CD4-positive, alpha-beta T cell (primary cell): ENCODE results near the gene SLC1A7. TPM values are rescaled to one million over a fixed set of nuclear protein-coding genes. Genes with fewer than 3 reads are reported as not detected.

Source experiments
- ATAC-seq: fragments of 200-7000 bp; cut with Tn5 transposase; one replicate; pipeline ENCODE4 v1.10.0; 2022; ENCODE audit warnings: mild to moderate bottlenecking; ENCODE audit not compliant: poor library complexity
- CTCF ChIA-PET: fragments of 350-600 bp; sonication (Branson Sonifier 250); formaldehyde crosslinking; loops from one replicate; lab custom pipeline; 2021; ENCODE audit warnings: antibody characterized with exemption, inconsistent platforms; lab: Charles Lee
- POLR2A ChIA-PET: fragments of 350-600 bp; sonication (Branson Sonifier 250); formaldehyde crosslinking; loops from one replicate; lab custom pipeline; 2021; ENCODE audit warnings: antibody characterized with exemption, inconsistent platforms; lab: Charles Lee
- DNase-seq, 14 experiments: peaks; one replicate each; pipeline ENCODE4 v3.0.0-alpha.2; 2013 to 2020; ENCODE audit warnings: mixed read lengths in 2 of 14
- H3K27ac ChIP-seq, 2 donors: one replicate each; pipeline versions ENCODE4 v1.5.1 to v1.7.0; 2013; ENCODE audit warnings: low read length in 2 of 2, low read depth in 1 of 2, mild to moderate bottlenecking in 1 of 2
- H3K27me3 ChIP-seq, 2 experiments: 1 replicate in 1 of 2; 2 replicates in 1 of 2; pipeline versions ENCODE4 v1.6.1 to v1.7.0; 2013; ENCODE audit warnings: low read length in 2 of 2, control low read depth in 1 of 2, mild to moderate bottlenecking in 1 of 2, moderate library complexity in 1 of 2; ENCODE audit not compliant: insufficient read depth in 2 of 2, control insufficient read depth in 1 of 2
- H3K36me3 ChIP-seq: one replicate; pipeline ENCODE4 v1.6.1; 2013; ENCODE audit warnings: low read length, control low read depth; ENCODE audit not compliant: insufficient read depth
- H3K4me1 ChIP-seq: one replicate; pipeline ENCODE4 v1.6.1; 2013; ENCODE audit warnings: low read length, control low read depth; ENCODE audit not compliant: insufficient read depth
- H3K4me3 ChIP-seq: one replicate; pipeline ENCODE4 v1.5.1; 2013; ENCODE audit warnings: mild to moderate bottlenecking, low read length, moderate library complexity
- H3K9me3 ChIP-seq, 2 experiments: 1 replicate in 1 of 2; 2 replicates in 1 of 2; pipeline versions ENCODE4 v1.6.1 to v1.7.0; 2013; ENCODE audit warnings: low read length in 2 of 2, mild to moderate bottlenecking in 2 of 2, control low read depth in 1 of 2, moderate library complexity in 1 of 2; ENCODE audit not compliant: control insufficient read depth in 1 of 2, insufficient read depth in 1 of 2
- H3K27ac Mint-ChIP-seq: one replicate; pipeline ENCODE4 v1.8.0; 2020; ENCODE audit warnings: mixed read lengths
- H3K27me3 Mint-ChIP-seq: one replicate; pipeline ENCODE4 v1.8.0; 2021; ENCODE audit warnings: mixed read lengths
- H3K36me3 Mint-ChIP-seq: one replicate; pipeline ENCODE4 v1.8.0; 2021; ENCODE audit warnings: low read depth, mixed read lengths
- H3K4me1 Mint-ChIP-seq: one replicate; pipeline ENCODE4 v1.8.0; 2021; ENCODE audit warnings: low read depth, mixed read lengths
- H3K4me3 Mint-ChIP-seq: one replicate; pipeline ENCODE4 v1.8.0; 2020; ENCODE audit warnings: mild to moderate bottlenecking, mixed read lengths
- H3K9me3 Mint-ChIP-seq: one replicate; pipeline ENCODE4 v1.8.0; 2020; ENCODE audit warnings: mixed read lengths
- CTCF ChIP-seq: fragments of 200-600 bp; IDR thresholded peaks from one replicate; pipeline ENCODE4 v1.8.0; 2022; ENCODE audit warnings: antibody characterized with exemption, mild to moderate bottlenecking
- intact Hi-C, 2 experiments: fragments of 100-400 bp; cut with DNase I in 1 of 2; cut with micrococcal nuclease in 1 of 2; formaldehyde crosslinking; loops; one replicate each; pipeline versions ENCODE4 v1.15.1 to v1.9.0; 2023 to 2025; cut with DNase I, micrococcal nuclease
- total RNA-seq, 174 experiments: library from RNA in 2 of 174; stranded (reverse) in 2 of 174; gene quantifications; one replicate each; pipeline ENCODE4 v1.2.3 and lab custom pipeline; 2021 to 2026

SLC1A7 gene
- total RNA-seq, 2 experiments from 2014 or later: not detected

GRCh38 chr1:53122961-53123413, 19.5 kb downstream of the SLC1A7 start:
- no peaks in the 10 kb centered on the region for H3K36me3 ChIP-seq
- no peak overlapping the region for H3K27ac ChIP-seq
- H3K9me3 ChIP-seq: peaks cover 0 to 4% of the 10 kb centered on the region in 2 experiments
- H3K4me1 ChIP-seq: no peaks in the 10 kb centered on the region
- CTCF ChIA-PET: no interaction called here
- no peak for ATAC-seq
- intact Hi-C loops: no loop called here
- no peak overlapping the region for H3K4me3 Mint-ChIP-seq
- H3K9me3 Mint-ChIP-seq: no peaks in the 10 kb centered on the region
- H3K4me1 Mint-ChIP-seq: no peaks in the 10 kb centered on the region
- TF ChIP-seq CTCF: no peak
- H3K27ac Mint-ChIP-seq: no peak overlapping the region
- no peaks in the 10 kb centered on the region for H3K36me3 Mint-ChIP-seq
- POLR2A ChIA-PET: no interaction called here
- DNase-seq: no peak
- peaks cover 0 to 3% of the 10 kb centered on the region in 2 experiments for H3K27me3 ChIP-seq
- H3K27me3 Mint-ChIP-seq: no peaks in the 10 kb centered on the region
- no peak overlapping the region for H3K4me3 ChIP-seq

DNA sequence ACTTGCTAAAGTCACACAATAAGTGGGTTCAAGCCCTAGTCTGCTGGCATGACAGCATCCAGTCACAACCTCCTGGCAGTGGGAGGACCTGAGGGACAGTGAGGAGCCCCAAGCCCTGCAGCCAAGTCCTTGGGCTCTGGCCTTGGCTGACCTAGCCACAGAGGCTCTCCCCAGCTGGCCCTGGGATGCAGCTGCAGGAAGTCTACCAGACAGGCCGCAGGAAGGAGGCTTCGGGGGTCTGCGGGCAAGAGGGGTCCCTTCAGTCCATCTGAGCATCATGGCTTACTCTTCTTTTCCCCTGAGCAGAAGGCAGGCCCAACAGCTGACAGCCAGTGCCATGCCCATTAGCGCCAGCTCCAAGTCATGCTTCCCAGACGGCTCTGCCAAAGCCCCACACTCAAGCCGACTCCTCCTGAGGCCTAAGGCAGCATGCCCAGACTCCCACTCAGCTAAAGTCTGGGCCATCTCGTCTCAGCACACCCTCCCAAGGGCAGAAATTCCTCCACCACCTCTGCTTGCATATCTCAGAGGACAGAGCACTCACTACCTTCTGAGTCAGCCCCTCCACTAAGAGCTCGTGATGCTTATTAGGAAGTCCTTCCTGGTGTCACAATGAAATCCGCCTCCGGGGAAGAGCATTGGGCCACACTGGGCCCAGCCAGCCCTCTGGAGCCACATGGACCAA, 20.1 kb downstream of the SLC1A7 start:
- no peak overlapping the region for H3K4me3 ChIP-seq
- H3K27me3 Mint-ChIP-seq: no peaks in the 10 kb centered on the region
- no peak overlapping the region for H3K27ac Mint-ChIP-seq
- H3K27ac ChIP-seq: no peak overlapping the region
- no peaks in the 10 kb centered on the region for H3K4me1 Mint-ChIP-seq
- H3K9me3 ChIP-seq: peaks cover 0 to 4% of the 10 kb centered on the region in 2 experiments
- ATAC-seq (no peak), DNase-seq (no peak)
- intact Hi-C loops: no loop called here
- no peaks in the 10 kb centered on the region for H3K4me1 ChIP-seq
- H3K27me3 ChIP-seq: peaks cover 0 to 3% of the 10 kb centered on the region in 2 experiments
- no peak for TF ChIP-seq CTCF
- H3K36me3 Mint-ChIP-seq: no peaks in the 10 kb centered on the region
- no peaks in the 10 kb centered on the region for H3K9me3 Mint-ChIP-seq
- H3K36me3 ChIP-seq: no peaks in the 10 kb centered on the region
- ChIA-PET POLR2A (no interaction called here), CTCF (no interaction called here)
- no peak overlapping the region for H3K4me3 Mint-ChIP-seq

DNA sequence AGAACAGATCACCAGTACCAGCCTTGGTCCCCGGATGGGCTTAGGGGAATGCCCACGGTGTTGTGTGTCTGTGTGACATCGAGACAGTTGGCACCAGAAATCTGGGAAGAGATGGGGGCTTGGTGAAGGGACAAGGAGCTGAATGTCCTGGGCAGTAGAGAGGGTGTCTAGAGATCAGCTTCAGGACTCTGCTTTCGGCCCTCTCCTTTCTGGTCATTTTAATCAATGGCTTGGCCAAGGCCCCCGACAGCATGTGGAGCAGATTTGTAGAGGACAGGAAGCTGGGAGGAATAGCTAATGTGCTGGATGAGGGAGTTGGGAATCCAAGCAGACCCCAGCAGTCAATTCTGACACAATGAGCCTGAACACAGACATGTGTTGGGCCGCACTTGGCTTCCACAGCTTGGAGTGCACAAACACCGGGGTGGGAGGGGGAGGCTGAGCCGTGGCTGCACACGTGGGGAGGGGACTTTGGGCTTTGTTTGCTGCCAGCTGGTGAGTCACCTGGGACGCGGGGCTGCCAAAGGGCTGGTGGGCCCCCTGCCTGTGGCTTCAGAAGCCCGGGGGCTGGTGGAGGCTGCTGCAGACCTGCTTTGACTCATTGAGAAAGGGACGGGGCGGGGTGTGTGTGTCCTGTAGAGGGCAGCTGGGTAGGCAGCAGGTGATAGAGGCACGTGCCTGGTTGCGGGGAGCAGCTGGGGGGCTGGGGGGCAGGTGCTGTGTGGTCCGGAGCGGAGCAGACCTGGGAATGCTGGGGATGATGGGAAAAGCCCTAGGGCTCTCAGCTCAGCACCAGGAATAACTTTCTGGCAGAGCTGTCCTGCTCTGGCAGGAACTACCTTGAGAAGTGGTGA, 20.9 kb downstream of the SLC1A7 start:
- Histone ChIP-seq H3K4me3 (no peak overlapping the region), H3K27me3 (peaks cover 0 to 3% of the 10 kb centered on the region in 2 experiments), H3K9me3 (peaks cover 0 to 4% of the 10 kb centered on the region in 2 experiments), H3K36me3 (no peaks in the 10 kb centered on the region), H3K27ac (no peak overlapping the region), H3K4me1 (no peaks in the 10 kb centered on the region)
- no peaks in the 10 kb centered on the region for H3K27me3 Mint-ChIP-seq
- H3K9me3 Mint-ChIP-seq: no peaks in the 10 kb centered on the region
- POLR2A ChIA-PET: no interaction called here
- intact Hi-C loops: no loop called here
- DNase-seq (no peak), ATAC-seq (no peak)
- no peaks in the 10 kb centered on the region for H3K36me3 Mint-ChIP-seq
- H3K4me1 Mint-ChIP-seq: no peaks in the 10 kb centered on the region
- no peak overlapping the region for H3K27ac Mint-ChIP-seq
- H3K4me3 Mint-ChIP-seq: no peak overlapping the region
- CTCF ChIA-PET: no interaction called here
- no peak for TF ChIP-seq CTCF
